Globus pallidus (tissue), 1 donor: ENCODE data around the gene SOX5.
"Not testable (repeated sequence)": the region's sequence is repeated elsewhere in the genome, so short reads cannot be mapped to it uniquely, and the experiment has no call there.

Experiments
- DNase-seq: peaks from one replicate; pipeline ENCODE4 v3.0.0-alpha.2; 2015; ENCODE audit warnings: low spot score

Gene SOX5

DNA sequence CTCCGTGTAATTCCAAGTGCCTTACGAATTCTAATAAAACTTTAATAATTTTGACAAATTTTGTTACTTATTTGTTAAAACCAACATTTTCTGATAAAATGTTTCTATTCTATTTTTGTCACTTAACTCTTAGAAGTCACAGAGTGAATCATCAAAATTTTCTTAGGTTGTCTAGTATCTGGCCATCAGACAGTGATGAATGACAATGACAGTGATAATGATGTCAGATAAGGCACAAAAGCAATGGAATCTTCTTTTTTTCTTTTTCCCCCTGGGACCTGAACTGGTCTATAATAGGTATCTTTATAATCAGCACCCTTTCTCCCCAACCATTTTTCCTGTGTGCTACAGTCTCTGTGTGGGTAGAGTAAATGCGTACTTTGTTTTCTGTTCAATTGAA is 407.3 kb downstream of the SOX5 start:
- no peak for DNase-seq

DNA sequence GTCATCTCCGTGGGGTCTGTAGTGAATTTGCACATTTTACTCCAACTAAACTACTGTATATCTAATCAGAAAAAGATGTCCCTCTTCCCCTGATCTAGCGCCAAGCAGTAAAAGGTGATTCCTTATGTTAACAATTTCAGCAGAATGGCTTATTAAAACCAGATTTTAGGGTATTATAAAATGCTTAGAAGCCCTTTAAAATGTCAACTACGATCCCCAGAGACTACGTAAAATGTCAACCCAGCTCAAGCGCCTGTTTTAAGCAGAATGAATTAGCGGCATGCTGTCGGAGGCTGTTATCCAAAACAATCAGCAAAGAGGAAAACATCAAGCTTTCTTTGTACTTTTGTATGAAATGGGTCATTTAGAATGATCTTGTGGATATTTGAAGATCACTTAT is 408.9 kb downstream of the SOX5 start:
- no peak for DNase-seq

DNA sequence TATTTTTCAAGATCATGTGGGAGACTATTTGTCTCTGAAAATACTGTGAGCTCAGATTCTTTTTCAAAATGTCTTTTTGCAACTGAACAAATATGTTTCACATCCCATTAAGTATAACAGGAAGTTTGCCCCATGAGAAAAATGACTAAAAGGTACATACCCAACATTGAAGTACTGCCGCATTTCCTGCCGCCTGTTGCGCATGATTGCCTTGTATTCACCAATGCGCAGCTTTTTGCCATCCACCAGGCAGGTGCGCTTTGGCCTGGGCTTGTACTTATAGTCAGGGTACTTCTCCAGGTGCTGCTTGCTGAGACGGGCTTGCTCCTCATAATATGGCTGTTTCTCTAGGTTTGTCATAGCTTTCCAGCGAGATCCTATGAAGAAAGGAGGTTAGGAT is 413.2 kb downstream of the SOX5 start:
- no peak for DNase-seq

DNA sequence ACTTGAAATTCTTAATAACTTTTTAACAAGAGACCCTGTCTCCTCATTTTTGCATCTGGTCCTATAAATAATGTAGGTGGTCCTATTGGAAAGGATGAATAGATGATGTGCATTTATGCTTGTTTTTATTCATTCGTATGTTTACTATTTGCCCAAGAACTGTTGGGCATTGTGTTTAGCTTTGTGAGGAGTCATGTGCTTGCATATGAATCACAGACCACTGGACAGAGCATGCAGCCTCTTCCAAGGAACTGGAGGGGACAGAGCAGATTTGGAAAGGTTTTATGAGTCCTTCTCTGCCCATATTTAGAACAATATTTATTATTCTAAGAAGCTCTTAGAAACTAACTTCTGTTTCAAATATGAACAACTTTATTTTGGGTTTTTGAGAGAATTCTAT is 414.0 kb downstream of the SOX5 start:
- DNase-seq: no peak

DNA sequence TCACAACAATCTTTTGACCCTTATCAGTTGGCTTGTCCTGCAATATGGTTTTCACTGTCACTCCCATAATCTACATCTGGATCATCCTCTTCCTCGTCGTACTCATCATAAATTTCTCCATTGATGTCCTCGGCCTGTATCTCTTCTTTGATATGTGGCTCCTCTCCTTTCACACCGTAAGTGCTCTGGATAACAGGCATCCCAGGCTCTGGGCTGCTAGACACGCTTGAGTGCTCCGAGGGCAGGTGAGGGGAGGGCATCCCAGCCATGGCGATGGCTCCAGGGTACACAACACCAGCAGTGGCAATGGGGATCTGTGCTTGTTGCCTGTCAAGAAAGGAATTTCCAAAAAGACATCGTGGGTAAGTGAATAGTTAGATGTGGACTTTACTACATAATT is 415.3 kb downstream of the SOX5 start:
- DNase-seq: no peak

DNA sequence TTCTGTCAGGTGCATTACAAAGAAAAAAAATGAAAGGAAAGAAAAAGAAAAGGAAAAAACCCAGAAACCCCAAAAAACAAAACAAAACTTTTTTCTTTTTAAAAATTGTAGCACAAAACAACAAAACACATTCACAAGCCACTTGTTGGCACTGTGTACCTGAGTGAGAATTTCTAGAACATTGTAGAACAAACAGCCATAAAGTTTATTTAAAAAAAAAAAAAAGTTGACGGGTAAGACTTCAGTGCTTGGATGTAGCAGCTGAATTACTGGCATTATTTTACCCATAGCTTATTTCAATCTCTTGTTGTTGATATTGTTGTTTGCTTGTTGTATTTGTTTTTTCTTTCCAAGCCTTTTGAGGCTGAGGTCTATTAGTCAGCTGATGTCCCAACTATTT is 415.8 kb downstream of the SOX5 start:
- DNase-seq: no peak

DNA sequence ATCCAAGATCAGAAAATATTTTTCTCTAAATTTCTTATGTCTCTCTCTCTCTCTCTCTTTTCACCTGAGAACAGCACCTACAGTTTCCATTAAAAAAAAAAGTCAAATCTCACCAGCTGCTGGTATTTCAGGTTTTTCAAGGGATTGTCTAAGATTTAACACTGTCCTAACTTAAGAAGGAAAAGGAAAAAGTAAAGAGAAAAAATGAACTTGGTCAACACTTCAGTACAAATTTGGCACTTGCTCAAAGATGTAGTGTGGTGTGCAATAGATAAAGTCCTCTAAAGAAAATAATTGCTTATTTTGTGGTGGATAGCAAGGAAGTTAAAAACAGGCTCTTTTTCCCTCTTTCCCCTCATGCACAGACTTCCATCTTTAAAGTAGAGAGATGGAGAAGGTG is 416.2 kb downstream of the SOX5 start:
- DNase-seq: no peak

DNA sequence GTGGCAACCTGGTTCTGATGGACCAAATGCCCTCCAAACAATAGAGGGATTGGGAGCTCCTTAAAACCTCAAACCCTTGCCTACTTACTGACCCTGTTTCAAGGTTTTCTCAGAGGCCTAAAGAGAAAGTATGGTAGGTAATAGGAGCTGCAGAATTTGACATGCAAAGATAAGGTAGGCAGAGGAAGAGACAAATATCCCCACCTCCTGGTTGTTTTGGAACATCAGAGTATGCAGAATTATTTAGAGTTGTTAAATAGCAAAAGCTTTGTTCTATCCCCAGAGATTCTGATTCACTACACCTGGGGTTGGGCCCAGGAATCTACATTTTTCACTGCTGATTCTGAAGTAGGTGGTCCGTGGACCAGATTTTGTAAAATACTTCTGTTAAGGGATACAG is 421.2 kb downstream of the SOX5 start:
- no peak for DNase-seq

DNA sequence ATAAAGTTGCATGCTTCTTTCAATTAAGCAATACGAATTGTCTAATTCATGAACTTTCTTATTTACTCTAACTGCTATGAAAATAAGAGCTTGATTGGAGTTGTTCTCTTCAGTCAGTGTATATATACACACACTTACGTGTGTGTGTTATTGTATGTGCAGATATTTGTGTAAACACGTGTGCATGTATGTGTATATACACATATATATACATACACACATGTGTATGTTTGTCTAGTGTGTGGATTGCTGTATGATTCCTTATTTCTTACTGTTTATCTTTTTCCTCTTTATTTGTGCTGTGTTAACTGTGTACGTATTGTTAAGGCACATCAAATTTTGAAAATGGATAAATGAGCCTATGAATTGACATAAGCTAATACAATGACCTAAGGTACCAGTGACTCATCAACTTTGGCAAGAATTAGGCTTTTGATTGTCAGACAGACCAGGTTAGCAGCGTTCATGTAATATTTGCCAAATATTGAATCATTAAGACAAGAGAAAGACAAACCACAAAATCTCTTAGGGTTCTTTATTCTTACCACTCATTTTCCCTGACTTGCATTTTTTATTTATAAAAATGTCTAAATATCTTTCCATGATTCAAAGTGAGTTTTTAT is 423.9 kb downstream of the SOX5 start:
- DNase-seq: no peak

DNA sequence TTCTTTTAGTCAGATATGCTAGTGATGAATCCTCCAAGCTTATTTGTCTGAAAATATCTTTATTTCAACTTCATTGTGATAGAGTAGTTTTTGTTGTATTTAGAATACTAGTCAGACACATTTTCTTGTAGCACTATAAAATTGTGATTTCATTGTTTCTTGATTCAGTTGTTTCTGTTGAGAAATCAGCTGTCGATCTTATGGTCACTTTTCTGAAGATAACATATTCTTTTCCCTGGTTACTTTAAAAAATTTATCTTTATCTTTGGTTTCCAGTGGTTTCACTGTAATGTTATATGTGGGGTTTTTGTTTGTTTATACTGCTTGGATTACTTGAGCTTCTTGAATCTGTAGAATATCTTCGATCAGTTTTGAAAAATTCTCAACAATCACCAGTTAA is 426.1 kb downstream of the SOX5 start:
- DNase-seq: no peak

DNA sequence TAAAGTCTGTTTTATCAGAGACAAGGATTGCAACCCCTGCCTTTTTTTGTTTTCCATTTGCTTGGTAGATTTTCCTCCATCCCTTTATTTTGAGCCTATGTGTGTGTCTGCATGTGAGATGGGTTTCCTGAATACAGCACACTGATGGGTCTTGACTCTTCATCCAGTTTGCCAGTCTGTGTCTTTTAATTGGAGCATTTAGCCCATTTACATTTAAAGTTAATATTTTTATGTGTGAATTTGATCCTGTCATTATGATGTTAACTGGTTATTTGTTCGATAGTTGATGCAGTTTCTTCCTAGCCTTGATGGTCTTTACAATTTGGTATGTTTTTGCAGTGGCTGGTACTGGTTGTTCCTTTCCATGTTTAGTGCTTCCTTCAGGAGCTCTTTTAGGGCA is 430.0 kb downstream of the SOX5 start:
- DNase-seq: not testable (repeated sequence)

DNA sequence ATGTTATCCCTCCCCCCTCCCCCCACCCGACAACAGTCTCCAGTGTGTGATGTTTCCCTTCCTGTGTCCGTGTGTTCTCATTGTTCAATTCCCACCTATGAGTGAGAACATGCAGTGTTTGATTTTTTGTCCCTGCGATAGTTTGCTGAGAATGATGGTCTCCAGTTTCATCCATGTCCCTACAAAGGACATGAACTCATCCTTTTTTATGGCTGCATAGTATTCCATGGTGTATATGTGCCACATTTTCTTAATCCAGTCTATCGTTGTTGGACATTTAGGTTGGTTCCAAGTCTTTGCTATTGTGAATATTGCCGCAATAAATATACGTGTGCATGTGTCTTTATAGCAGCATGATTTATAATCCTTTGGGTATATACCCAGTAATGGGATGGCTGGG is 433.7 kb downstream of the SOX5 start:
- not testable (repeated sequence) for DNase-seq

DNA sequence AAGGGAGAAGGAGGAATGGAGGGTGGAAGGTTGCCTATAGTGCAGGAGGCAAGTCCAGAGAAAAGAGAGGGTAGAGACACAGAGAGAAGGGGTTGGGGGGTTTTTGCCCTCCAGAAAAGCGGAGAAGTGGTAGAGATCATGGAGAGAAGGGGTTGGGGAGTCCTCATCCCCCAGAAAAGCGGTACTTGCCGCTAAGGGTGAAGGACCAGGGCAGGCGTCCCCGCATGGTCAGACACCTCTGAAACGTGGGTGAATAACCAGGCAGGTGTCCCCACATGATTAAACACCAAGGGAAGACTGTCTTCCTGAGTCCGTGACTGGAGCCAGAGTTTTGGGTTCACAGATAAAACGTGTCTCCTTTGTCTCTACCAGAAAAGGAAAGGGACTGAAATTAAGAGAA is 439.0 kb downstream of the SOX5 start:
- no peak for DNase-seq

DNA sequence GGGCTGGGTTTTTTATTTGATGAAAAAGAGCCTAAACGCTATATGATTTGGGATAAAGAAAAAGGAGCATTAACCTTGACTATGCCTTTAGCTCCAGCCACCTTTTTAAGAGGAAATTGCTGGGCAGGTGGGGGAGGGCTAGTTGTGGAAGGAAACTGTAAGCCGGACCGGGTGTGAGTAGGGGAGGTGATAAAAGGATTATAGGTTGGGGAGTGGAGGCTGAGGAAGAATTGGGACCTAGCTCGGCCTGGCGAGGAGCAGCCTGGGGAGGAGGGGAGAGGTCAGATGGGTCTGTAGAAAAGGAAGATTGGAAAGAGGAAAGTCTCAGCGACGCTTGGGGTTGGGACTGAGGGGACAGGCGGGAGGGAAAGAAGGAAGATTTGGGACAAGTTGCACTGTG is 439.6 kb downstream of the SOX5 start:
- DNase-seq: not testable (repeated sequence)

DNA sequence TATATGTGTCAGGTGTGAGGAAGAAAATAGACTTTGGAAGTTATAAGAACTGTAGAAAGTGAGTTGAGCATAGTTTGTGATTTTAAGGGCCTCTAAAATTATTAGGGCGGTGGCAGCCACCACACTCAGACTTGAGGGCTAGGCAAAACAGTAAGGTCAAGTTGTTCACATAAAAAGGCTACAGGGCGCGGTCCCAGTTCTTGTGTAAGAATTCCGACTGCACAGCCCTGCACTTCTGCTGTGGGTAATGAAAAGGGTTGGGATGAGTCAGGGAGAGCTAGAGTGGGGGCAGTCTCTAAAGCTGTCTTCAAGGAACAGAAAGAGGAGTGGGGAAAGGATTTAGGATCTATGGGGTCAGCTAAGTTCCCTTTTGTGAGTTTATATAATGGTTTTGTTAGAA is 441.7 kb downstream of the SOX5 start:
- not testable (repeated sequence) for DNase-seq

DNA sequence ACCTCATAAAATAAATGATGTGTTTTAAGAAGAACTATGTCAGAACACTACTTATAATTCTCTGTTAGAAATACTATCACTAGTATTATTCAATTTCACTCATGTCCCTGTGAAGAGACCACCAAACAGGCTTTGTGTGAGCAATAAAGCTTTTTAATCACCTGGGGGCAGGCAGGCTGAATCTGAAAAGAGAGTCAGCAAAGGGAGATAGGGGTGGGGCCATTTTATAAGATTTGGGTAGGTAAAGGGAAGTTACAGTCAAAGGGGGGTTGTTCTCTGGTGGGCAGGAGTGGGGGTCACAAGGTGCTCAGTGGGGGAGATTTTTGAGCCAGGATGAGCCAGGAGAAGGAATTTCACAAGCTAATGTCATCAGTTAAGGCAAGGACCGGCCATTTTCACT is 443.7 kb downstream of the SOX5 start:
- DNase-seq: not testable (repeated sequence)

DNA sequence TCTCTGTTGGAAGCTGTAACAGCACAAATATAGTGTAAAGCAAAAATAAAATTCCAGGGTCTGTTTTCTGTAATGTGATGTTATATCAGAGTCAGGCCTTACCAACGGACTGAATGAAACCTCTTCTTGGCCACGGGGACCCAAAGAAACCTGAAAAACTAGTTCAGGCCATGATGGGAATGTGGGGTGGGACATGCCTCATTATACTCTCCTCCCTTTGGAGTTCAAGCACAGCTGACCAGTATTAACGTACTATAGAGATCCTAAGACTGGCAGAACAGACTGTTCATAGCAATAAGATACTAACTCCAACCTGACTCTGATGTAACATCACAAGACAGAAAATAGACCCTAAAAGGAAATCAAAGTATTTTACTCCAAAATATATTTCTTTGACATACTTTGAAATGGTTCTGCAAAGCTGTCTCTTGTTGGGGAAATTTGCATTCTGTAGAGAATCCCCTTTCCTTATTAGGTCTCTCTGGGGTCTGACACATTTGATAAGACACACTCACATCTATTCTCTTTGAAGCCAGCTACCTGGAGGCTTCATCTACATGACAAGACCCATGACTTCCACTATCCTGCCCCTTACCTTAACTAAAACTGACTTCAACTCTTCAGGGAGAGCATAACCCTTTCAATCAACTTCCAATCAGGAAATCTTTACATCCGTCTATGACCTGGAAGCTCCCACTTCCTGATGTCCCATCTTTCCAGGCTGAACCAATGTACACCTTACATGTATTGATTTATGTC is 444.6 kb downstream of the SOX5 start:
- DNase-seq: no peak

DNA sequence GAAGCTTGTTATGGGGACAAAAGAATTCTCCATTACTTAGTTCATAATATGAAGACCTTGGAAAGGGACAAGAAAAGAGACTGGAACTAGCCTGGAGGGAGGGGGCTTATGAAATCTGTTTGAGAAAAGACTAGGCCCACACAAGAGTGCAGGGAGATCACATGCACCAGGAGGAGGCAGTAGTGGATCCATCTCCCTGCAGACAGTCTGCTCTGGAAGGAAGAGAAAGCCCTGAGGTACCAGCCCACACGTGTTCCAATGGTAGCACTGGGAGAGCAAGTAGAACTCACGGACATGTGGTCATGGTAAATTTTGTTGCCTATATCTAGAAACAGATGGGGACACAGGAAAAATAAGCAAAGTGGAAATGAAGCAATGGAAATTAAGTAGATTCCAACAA is 445.4 kb downstream of the SOX5 start:
- DNase-seq: no peak

DNA sequence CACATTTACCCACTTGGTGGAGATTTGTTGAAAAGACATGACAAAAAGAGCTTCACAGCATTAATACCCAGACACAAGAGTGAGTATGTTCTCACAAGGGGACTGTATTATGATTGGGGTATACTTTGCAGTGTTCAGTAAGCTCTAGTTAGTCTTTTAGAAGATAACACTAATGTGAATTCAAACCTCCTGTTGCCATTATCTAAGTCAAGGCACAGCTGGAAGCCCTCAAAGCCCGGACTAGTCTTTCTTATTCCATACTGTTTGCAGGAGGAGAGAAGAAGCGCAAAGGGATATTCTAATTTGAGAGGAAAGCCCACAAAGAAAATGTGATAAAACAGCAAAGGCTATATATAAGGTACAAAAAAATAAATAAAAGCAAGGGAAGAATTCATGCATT is 445.9 kb downstream of the SOX5 start:
- no peak for DNase-seq

DNA sequence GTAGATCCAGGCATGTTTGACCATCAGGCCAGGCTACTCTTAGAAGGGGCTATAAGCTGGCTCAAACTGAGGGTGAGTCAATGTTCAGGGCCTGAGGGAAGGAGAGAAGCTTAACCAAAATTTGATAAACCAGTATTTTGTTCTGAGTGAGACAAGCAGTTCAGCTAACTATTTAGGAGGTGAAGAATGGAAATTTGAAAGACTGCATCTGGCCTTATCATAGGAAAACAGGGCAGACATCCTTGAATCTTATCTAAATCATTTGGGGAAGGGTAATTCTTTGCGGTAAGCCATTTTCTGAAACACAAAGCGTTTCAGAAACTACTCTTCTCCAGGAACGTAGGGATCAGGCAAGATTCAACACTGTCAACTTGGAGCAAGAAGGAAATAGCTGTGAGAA is 447.2 kb downstream of the SOX5 start:
- DNase-seq: no peak

DNA sequence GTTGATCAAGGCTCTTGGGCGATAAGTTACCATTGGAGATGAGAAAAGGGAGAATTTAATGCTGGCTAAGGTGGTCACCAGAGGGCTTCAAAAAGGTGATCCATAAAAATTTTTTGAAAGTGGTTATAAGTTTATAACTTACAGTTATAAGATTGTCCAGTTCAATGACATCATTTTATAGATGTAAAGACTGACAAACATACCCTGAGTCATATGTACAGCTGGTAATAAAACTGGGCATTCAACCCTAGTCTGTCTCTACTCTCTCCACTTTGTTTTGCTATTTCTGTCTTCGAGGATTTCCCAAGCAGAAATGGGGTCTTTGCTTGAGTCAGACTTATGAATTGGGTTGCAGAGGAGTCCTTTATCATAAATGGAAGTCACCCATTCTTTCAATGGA is 454.0 kb downstream of the SOX5 start:
- DNase-seq: no peak

DNA sequence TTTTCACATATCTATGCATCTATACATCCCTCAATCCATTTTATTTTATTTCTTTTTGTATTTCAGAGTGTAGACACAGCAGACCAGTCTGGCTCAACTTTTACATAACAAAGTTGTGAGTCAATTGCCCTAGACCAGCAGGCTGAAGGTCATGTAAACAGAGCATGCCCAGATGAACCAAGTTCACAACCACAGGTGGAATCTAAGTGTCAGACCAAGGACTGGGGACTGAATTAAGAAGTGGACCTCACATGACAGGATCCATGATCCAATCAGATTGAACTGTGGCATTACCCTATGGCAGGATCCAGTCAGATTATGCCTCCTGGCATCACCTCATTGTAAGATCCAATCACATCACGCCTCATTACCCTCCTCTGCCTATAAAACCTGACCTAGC is 455.8 kb downstream of the SOX5 start:
- no peak for DNase-seq

DNA sequence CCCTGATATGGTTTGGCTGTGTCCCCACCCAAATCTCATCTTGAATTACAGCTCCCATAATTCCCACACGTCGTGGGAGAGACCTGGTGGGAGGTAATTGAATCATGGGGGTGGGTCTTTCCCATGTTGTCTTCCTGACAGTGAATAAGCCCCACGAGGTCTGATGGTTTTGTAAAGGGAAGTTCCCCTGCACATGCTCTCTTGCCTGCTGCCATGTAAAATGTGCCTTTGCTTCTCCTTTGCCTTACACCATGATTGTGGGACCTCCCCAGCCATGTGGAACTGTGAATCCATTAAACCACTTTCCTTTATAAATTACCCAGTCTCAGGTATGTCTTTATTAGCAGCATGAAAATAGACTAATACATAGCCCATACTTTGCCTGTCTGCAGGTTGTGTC is 458.4 kb downstream of the SOX5 start:
- DNase-seq: not testable (repeated sequence)

DNA sequence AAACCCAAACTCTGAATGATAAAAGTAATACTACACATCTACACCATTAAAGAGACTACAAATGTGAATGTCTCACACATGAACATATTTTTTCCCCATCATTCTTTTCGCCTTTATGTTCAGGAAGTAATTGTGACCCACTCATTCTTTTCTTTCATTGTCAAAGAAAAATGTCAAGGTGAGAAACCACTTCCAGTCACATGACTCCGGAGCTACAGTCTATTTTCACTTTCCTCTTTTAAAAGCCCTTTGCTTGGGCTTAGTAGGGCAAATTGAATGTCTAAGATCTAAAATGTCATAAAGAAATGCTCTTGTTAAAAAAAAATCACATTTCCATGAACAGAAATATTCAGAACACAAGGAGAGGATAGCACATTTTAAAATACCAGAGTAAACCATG is 461.3 kb downstream of the SOX5 start:
- DNase-seq: no peak
